RWPE1 (cell line): ENCODE measurements around the gene IRF1.

Experiments used
- CTCF ChIA-PET: fragments of 350-600 bp; sonication (Branson Sonifier 250); formaldehyde crosslinking; extraction: SDS; loops from one replicate; lab custom pipeline; 2021; lab: Yijun Ruan, JAX
- POLR2A ChIA-PET: fragments of 400-600 bp; formaldehyde crosslinking; extraction: SDS; loops from one replicate; lab custom pipeline; 2020; ENCODE audit warnings: antibody characterized with exemption; ENCODE audit not compliant: low non-redundant PET; lab: Yijun Ruan, JAX
- DNase-seq: peaks from one replicate; pipeline ENCODE4 v3.0.0; 2012; ENCODE audit warnings: low spot score
- H3K27ac ChIP-seq: fragments of 450-650 bp; 2 replicates; pipeline ENCODE4 v1.5.1; 2017
- TF ChIP-seq, protein P1 (sequence below): fragments of 450-650 bp; conservative IDR thresholded peaks from 2 replicates; pipeline ENCODE4 v1.5.1; 2017; ENCODE audit warnings: low read depth, mild to moderate bottlenecking

The IRF1 gene

DNA sequence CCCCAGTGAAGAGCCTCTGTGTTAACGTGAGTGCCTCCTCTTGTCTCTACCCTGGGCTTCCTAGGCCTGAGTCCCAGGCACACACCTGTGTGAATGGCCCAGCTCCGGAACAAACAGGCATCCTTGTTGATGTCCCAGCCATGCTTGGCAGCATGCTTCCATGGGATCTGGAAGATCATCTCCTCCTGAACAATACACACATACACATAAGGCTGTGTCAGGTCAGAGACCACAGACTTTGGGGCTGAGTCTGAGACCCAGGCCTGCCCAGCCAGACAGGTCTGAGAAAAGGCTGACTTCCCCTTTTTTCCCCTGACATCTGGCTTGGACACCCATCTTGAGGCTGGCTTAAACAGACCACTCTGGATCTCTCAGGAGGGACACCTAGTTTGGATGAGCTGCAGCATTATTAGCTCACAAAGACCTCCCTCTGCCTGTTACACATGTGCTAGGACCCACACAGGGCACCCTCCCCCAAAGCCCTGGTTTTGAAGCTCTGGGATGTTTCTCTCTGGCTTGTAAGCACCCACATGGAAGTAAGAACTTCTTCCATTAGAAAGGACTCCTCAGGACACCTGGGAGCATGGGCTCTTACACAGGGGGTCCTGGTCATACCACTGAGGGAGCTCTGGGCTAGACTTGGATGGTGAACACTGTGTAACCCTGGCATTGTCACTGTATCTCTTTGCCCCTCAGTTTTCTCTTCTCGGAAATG is 2.6 kb downstream of the IRF1 start:
- no peak for DNase-seq
- POLR2A ChIA-PET = no interaction called here
- TF ChIP-seq, protein P1, sequence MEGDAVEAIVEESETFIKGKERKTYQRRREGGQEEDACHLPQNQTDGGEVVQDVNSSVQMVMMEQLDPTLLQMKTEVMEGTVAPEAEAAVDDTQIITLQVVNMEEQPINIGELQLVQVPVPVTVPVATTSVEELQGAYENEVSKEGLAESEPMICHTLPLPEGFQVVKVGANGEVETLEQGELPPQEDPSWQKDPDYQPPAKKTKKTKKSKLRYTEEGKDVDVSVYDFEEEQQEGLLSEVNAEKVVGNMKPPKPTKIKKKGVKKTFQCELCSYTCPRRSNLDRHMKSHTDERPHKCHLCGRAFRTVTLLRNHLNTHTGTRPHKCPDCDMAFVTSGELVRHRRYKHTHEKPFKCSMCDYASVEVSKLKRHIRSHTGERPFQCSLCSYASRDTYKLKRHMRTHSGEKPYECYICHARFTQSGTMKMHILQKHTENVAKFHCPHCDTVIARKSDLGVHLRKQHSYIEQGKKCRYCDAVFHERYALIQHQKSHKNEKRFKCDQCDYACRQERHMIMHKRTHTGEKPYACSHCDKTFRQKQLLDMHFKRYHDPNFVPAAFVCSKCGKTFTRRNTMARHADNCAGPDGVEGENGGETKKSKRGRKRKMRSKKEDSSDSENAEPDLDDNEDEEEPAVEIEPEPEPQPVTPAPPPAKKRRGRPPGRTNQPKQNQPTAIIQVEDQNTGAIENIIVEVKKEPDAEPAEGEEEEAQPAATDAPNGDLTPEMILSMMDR = no peak
- CTCF ChIA-PET = interaction anchor here (0.9 to 1.4 kb wide), 3 partner anchors 39 to 298 kb away, joined by 3 to 8 read pairs (median 4); no protein-coding TSS in a partner anchor
- peak overlapping the region; percentile 78 for H3K27ac ChIP-seq

DNA sequence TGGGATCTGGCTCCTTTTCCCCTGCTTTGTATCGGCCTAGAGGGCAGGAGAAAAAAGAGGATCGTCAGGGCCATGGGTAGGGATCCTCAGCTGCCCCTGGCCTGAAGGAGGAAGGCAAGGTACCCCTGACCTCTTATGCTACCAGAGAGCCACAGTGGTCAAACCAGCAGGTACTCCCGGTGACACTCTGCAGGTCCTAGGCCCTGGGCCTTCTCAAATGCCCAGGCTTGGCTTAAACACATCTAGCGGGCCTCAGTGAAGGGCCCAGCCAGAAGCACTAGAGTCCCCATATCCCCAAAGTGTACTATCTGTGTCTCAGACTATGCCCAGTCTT is 3.5 kb downstream of the IRF1 start:
- H3K27ac ChIP-seq = peak overlapping the region; percentile 78
- ChIA-PET CTCF (no interaction called here), POLR2A (no interaction called here)
- TF ChIP-seq, protein P1 = no peak
- no peak for DNase-seq

DNA sequence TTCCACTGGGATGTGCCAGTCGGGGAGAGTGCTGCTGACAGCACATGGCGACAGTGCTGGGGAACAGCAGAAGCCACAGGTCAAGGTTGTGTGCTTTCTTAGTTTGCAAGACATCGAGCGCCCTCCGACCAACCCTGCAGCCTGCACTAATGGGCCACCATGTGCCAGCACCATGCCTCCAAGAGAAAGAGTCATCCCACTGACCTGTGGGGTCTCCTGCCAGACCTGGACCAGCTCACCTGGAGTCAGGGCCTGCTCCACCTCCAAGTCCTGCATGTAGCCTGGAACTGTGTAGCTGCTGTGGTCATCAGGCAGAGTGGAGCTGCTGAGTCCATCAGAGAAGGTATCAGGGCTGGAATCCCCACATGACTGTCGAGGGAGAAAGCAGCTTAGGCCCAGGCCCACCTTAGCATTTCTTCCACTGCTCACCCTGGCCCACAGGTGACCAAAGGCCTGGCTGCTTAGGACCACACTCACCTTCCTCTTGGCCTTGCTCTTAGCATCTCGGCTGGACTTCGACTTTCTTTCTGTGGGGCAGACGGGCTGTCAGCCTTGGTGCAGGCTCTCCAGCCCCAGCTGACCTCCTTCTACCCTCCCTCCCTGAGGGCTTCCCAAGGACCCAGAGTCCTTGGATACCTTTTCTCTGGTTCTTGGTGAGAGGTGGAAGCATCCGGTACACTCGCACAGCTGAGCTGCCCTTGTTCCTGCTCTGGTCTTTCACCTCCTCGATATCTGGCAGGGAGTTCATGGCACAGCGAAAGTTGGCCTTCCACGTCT is 4.1 kb downstream of the IRF1 start:
- TF ChIP-seq, protein P1 = no peak

GRCh38 chr5:132485641-132486317 is 4.8 kb downstream of the IRF1 start:
- TF ChIP-seq, protein P1 = no peak
- no peak for DNase-seq
- peak overlapping the region; percentile 78 for H3K27ac ChIP-seq
- ChIA-PET POLR2A (no interaction called here), CTCF (interaction anchor here (0.7 kb wide), 1 partner anchor 65 kb away, joined by 4 read pairs; no protein-coding TSS in a partner anchor)

More for the DNA sequence above, 4.1 kb downstream of the IRF1 start:
- ChIA-PET CTCF (interaction anchor here (0.6 kb wide), 1 partner anchor 28 kb away, joined by 4 read pairs; no protein-coding TSS in a partner anchor), POLR2A (no interaction called here)
- H3K27ac ChIP-seq = peak overlapping the region; percentile 78
- no peak for DNase-seq

- H3K27ac ChIP-seq = peak overlapping the region; percentile 78
- ChIA-PET CTCF (interaction anchor here (0.6 to 1.4 kb wide), 5 partner anchors 15 to 98 kb away, joined by 3 to 5 read pairs (median 4); no protein-coding TSS in a partner anchor), POLR2A (interaction anchor here (0.8 kb wide), 1 partner anchor 213 kb away, joined by 3 read pairs; no protein-coding TSS in a partner anchor)
- peak; percentile 68 for DNase-seq
These were observed 5.5 kb downstream of the IRF1 start for GRCh38 chr5:132484876-132485640.

- peak overlapping the region; percentile 78 for H3K27ac ChIP-seq
- TF ChIP-seq, protein P1 = no peak
- POLR2A ChIA-PET = interaction anchor here (0.8 kb wide), 1 partner anchor 212 kb away, joined by 3 read pairs; no protein-coding TSS in a partner anchor
- CTCF ChIA-PET = interaction anchor here (0.6 to 1.4 kb wide), 5 partner anchors 15 to 263 kb away, joined by 3 to 5 read pairs (median 3); partner anchors contain the start of gene CCNI2
- no peak for DNase-seq
These were observed 6.2 kb downstream of the IRF1 start for GRCh38 chr5:132484391-132484725.
